ENCODE measurements around the gene ELFN2. TPM values are rescaled to one million over a fixed set of nuclear protein-coding genes. Genes with fewer than 3 reads are reported as not detected.

ELFN2 gene
- total RNA-seq, 1 donor from 2014 or later, result 0.82 TPM

DNA sequence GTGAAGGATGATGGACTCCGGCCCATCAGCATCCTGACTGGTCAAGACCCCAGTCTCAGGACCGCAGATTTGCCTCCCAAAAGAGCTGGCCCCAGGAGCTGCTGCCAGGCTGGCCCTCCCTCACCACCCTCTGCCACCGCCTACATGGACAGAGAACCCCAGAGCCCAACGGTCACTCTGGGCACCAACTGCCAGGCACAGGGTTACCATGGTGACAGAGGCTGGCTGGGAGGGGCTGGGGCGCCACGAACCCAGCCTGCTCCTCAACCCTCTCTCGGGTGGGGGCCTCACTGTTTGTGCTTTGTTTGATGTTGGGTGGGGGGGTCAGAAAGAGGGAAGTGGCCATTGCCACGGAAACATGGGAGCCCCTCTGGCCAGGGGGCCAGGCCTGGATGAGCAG lies 55.8 kb downstream of the ELFN2 start:
- Mint-ChIP-seq H3K4me1 (peaks cover 13% of the 10 kb centered on the region), H3K9me3 (no peaks in the 10 kb centered on the region), H3K36me3 (no peaks in the 10 kb centered on the region), H3K27me3 (ENCODE audit: insufficient read depth, low read depth) (peaks cover 6% of the 10 kb centered on the region), H3K4me3 (no peak overlapping the region), H3K27ac (no peak overlapping the region)
- no peak overlapping the region for H3K4me2 ChIP-seq
- H4K20me1 ChIP-seq (ENCODE audit: low read depth), result no peaks in the 10 kb centered on the region
- no peaks in the 10 kb centered on the region for H3F3A ChIP-seq (ENCODE audit: low read depth)
- H3K4me1 ChIP-seq, result peaks cover 16% of the 10 kb centered on the region
- no peak overlapping the region for H3K27ac ChIP-seq
- H3K27me3 ChIP-seq, result no peaks in the 10 kb centered on the region
- H2AFZ ChIP-seq (replicated peaks), result no peak overlapping the region
- H3K9ac ChIP-seq, result no peak overlapping the region
- no peaks in the 10 kb centered on the region for H3K36me3 ChIP-seq
- H3K4me3 ChIP-seq, result no peak overlapping the region
- DNase-seq (ENCODE audit: low spot score), result no peak
- TF ChIP-seq CTCF (IDR thresholded peaks at IDR 0.05) (no peak), EZH2phosphoT487 (IDR thresholded peaks at IDR 0.05) (no peak), EZH2 (IDR thresholded peaks at IDR 0.05) (no peak)
- no peaks in the 10 kb centered on the region for H3K9me3 ChIP-seq (ENCODE audit: low read depth)
- H3K79me2 ChIP-seq (ENCODE audit: low read depth), result no peaks in the 10 kb centered on the region

GRCh38 chr22:37370306-37370979 lies 56.8 kb downstream of the ELFN2 start:
- H3K27me3 Mint-ChIP-seq (ENCODE audit: insufficient read depth, low read depth), result peaks cover 6% of the 10 kb centered on the region
- H3K4me3 Mint-ChIP-seq, result no peak overlapping the region
- no peak overlapping the region for H3K27ac Mint-ChIP-seq
- H3K9me3 Mint-ChIP-seq, result no peaks in the 10 kb centered on the region
- no peak overlapping the region for H3K4me2 ChIP-seq
- H3K36me3 ChIP-seq, result no peaks in the 10 kb centered on the region
- peak overlapping the region; percentile 58 for H3K9ac ChIP-seq
- H3K4me1 Mint-ChIP-seq, result peaks cover 14% of the 10 kb centered on the region
- H4K20me1 ChIP-seq (ENCODE audit: low read depth), result no peaks in the 10 kb centered on the region
- no peaks in the 10 kb centered on the region for H3K36me3 Mint-ChIP-seq
- peaks cover 16% of the 10 kb centered on the region for H3K4me1 ChIP-seq
- no peak for DNase-seq (ENCODE audit: low spot score)
- no peaks in the 10 kb centered on the region for H3K9me3 ChIP-seq (ENCODE audit: low read depth)
- TF ChIP-seq EZH2phosphoT487 (IDR thresholded peaks at IDR 0.05) (no peak), CTCF (IDR thresholded peaks at IDR 0.05) (no peak), EZH2 (IDR thresholded peaks at IDR 0.05) (no peak)
- H3F3A ChIP-seq (ENCODE audit: low read depth), result no peaks in the 10 kb centered on the region
- no peak overlapping the region for H3K27ac ChIP-seq
- no peak overlapping the region for H2AFZ ChIP-seq (replicated peaks)
- no peaks in the 10 kb centered on the region for H3K27me3 ChIP-seq
- no peaks in the 10 kb centered on the region for H3K79me2 ChIP-seq (ENCODE audit: low read depth)
- no peak overlapping the region for H3K4me3 ChIP-seq

- Histone ChIP-seq H3K9ac (peak overlapping the region; percentile 20), H3K4me3 (no peak overlapping the region), H2AFZ (replicated peaks) (no peak overlapping the region), H3K4me2 (no peak overlapping the region), H3K27me3 (no peaks in the 10 kb centered on the region), H3K79me2 (ENCODE audit: low read depth) (no peaks in the 10 kb centered on the region), H3F3A (ENCODE audit: low read depth) (no peaks in the 10 kb centered on the region), H4K20me1 (ENCODE audit: low read depth) (no peaks in the 10 kb centered on the region), H3K9me3 (ENCODE audit: low read depth) (no peaks in the 10 kb centered on the region), H3K36me3 (no peaks in the 10 kb centered on the region), H3K27ac (no peak overlapping the region), H3K4me1 (peaks cover 16% of the 10 kb centered on the region)
- no peak overlapping the region for H3K27ac Mint-ChIP-seq
- peaks cover 14% of the 10 kb centered on the region for H3K4me1 Mint-ChIP-seq
- H3K27me3 Mint-ChIP-seq (ENCODE audit: insufficient read depth, low read depth), result peaks cover 6% of the 10 kb centered on the region
- no peak overlapping the region for H3K4me3 Mint-ChIP-seq
- no peaks in the 10 kb centered on the region for H3K9me3 Mint-ChIP-seq
- DNase-seq (ENCODE audit: low spot score), result no peak
- no peak for TF ChIP-seq EZH2 (IDR thresholded peaks at IDR 0.05)
- no peak for TF ChIP-seq EZH2phosphoT487 (IDR thresholded peaks at IDR 0.05)
- TF ChIP-seq CTCF (IDR thresholded peaks at IDR 0.05), result no peak
- no peaks in the 10 kb centered on the region for H3K36me3 Mint-ChIP-seq
Observed at GRCh38 chr22:37369483-37369882, 57.8 kb downstream of the ELFN2 start.

Measured in neural progenitor cell (in vitro differentiated cells).